ENCODE results near the gene KDM5B.

GRCh38 chr1:202701200-202701599, 107.0 kb downstream of the KDM5B start:
- TF ChIP-seq POLR2A (IDR thresholded peaks at IDR 0.05) (no peak), CTCF (IDR thresholded peaks at IDR 0.05) (no peak)
